IMR-90 (cell line): ENCODE data around the gene MAP4K1. TPM values are rescaled to one million over a fixed set of nuclear protein-coding genes. Genes with fewer than 3 reads are reported as not detected.

Source experiments
- ATAC-seq: fragments of 200-7000 bp; cut with Tn5 transposase; 2 replicates; pipeline ENCODE4 v1.9.1; 2020; ENCODE audit warnings: low read depth, mild to moderate bottlenecking, moderate library complexity
- BruUV-seq: library from RNA; stranded (reverse); fragments of 400-500 nt; replicated peaks from 2 replicates; lab custom pipeline; 2021; lab: Mats Ljungman, UMichigan
- CTCF ChIA-PET: fragments of 300-600 bp; formaldehyde crosslinking; extraction: SDS; loops from one replicate; lab custom pipeline; 2021; ENCODE audit warnings: antibody characterized with exemption; lab: Yijun Ruan, JAX
- POLR2A ChIA-PET: fragments of 300-600 bp; sonication (Branson Sonifier 250); formaldehyde crosslinking; loops from one replicate; lab custom pipeline; 2022; ENCODE audit warnings: antibody characterized with exemption; ENCODE audit not compliant: unreplicated experiment; lab: Charles Lee
- DNase-seq: peaks from one replicate; pipeline ENCODE4 v3.0.0; 2013
- H2AFZ ChIP-seq: replicated peaks from 2 replicates; pipeline ENCODE3; 2013; ENCODE audit warnings: low read length, mild to moderate bottlenecking; ENCODE audit not compliant: poor library complexity
- H2AK5ac ChIP-seq: 2 replicates; pipeline ENCODE4 v1.6.1; 2013; ENCODE audit warnings: low read depth, low read length, inconsistent platforms
- H2AK9ac ChIP-seq: replicated peaks from 2 replicates; pipeline ENCODE3; 2013; ENCODE audit warnings: mild to moderate bottlenecking, low read depth, low read length, moderate library complexity; ENCODE audit not compliant: poor library complexity
- H2BK120ac ChIP-seq: 2 replicates; pipeline ENCODE4 v1.6.1; 2013; ENCODE audit warnings: low read depth, low read length, inconsistent platforms
- H2BK15ac ChIP-seq: 3 replicates; pipeline ENCODE4 v1.6.1; 2013; ENCODE audit warnings: low read depth, low read length, inconsistent platforms
- H2BK20ac ChIP-seq: 2 replicates; pipeline ENCODE4 v1.6.1; 2013; ENCODE audit warnings: low read depth, mild to moderate bottlenecking, inconsistent platforms, low read length, moderate library complexity
- H2BK5ac ChIP-seq: 2 replicates; pipeline ENCODE4 v1.6.1; 2013; ENCODE audit warnings: mild to moderate bottlenecking, low read depth, low read length, inconsistent platforms; ENCODE audit not compliant: poor library complexity, severe bottlenecking
- H3K14ac ChIP-seq: replicated peaks from 2 replicates; pipeline ENCODE4 v1.6.1; 2013; ENCODE audit warnings: low read depth, low read length, inconsistent platforms
- H3K18ac ChIP-seq: 2 replicates; pipeline ENCODE4 v1.6.1; 2013; ENCODE audit warnings: low read depth, low read length, control low read depth
- H3K23ac ChIP-seq: 2 replicates; pipeline ENCODE4 v1.6.1; 2013; ENCODE audit warnings: low read depth, low read length, inconsistent platforms
- H3K27ac ChIP-seq: 2 replicates; pipeline ENCODE4 v1.5.1; 2013; ENCODE audit warnings: mild to moderate bottlenecking, control low read depth, low read length; ENCODE audit not compliant: insufficient read depth
- H3K27me3 ChIP-seq: 2 replicates; pipeline ENCODE4 v1.6.1; 2013; ENCODE audit warnings: low read length; ENCODE audit not compliant: control insufficient read depth, insufficient read depth
- H3K36me3 ChIP-seq: 2 replicates; pipeline ENCODE4 v1.6.1; 2013; ENCODE audit warnings: low read length, mixed read lengths; ENCODE audit not compliant: control insufficient read depth, insufficient read depth
- H3K4ac ChIP-seq: 2 replicates; pipeline ENCODE4 v1.6.1; 2013; ENCODE audit warnings: low read depth, low read length, inconsistent platforms
- H3K4me1 ChIP-seq: 2 replicates; pipeline ENCODE4 v1.6.1; 2013; ENCODE audit warnings: low read length, mixed read lengths; ENCODE audit not compliant: control insufficient read depth, insufficient read depth
- H3K4me2 ChIP-seq: 2 replicates; pipeline ENCODE4 v1.6.1; 2013; ENCODE audit warnings: low read depth, mild to moderate bottlenecking, control low read depth, low read length, moderate library complexity
- H3K4me3 ChIP-seq: 2 replicates; pipeline ENCODE4 v1.5.1; 2013; ENCODE audit warnings: low read depth, mild to moderate bottlenecking, control low read depth, low read length, moderate library complexity; ENCODE audit not compliant: insufficient read depth
- H3K56ac ChIP-seq: 2 replicates; pipeline ENCODE4 v1.6.1; 2013; ENCODE audit warnings: low read length, inconsistent platforms; ENCODE audit not compliant: insufficient read depth; ENCODE audit errors: extremely low read depth
- H3K79me1 ChIP-seq, 2 experiments: 2 replicates each; pipeline ENCODE4 v1.6.1; 2013; ENCODE audit warnings: low read length in 2 of 2, inconsistent platforms in 1 of 2, low read depth in 1 of 2
- H3K9ac ChIP-seq: 2 replicates; pipeline ENCODE4 v1.6.1; 2013; ENCODE audit warnings: low read depth, low read length, control low read depth
- H3K9me1 ChIP-seq: 2 replicates; pipeline ENCODE4 v1.6.1; 2013; ENCODE audit warnings: low read length, inconsistent platforms; ENCODE audit not compliant: insufficient read depth
- H3K9me3 ChIP-seq: 2 replicates; pipeline ENCODE4 v1.6.1; 2013; ENCODE audit warnings: low read length; ENCODE audit not compliant: control insufficient read depth, insufficient read depth
- H4K20me1 ChIP-seq: 2 replicates; pipeline ENCODE4 v1.6.1; 2013; ENCODE audit warnings: low read length, inconsistent platforms; ENCODE audit not compliant: insufficient read depth
- H4K5ac ChIP-seq: 2 replicates; pipeline ENCODE4 v1.6.1; 2013; ENCODE audit warnings: mild to moderate bottlenecking, low read depth, low read length, control low read depth
- H4K8ac ChIP-seq, 2 experiments: 2 replicates each; pipeline ENCODE4 v1.6.1; 2013; ENCODE audit warnings: low read depth in 2 of 2, low read length in 2 of 2, control low read depth in 1 of 2, inconsistent platforms in 1 of 2
- H4K91ac ChIP-seq: 2 replicates; pipeline ENCODE4 v1.6.1; 2013; ENCODE audit warnings: low read depth, low read length, inconsistent platforms; ENCODE audit not compliant: insufficient read depth
- BHLHE40 ChIP-seq: fragments of 150-350 bp; IDR thresholded peaks from 2 replicates; pipeline ENCODE4 v1.6.1; 2016; ENCODE audit warnings: mild to moderate bottlenecking, low read depth, low read length
- CTCF ChIP-seq: conservative IDR thresholded peaks from 2 replicates; pipeline ENCODE4 v1.5.1; 2012; ENCODE audit warnings: mild to moderate bottlenecking, low read depth, low read length, improper control_type of control experiment
- FOS ChIP-seq: fragments of 150-350 bp; IDR thresholded peaks from 2 replicates; pipeline ENCODE4 v1.6.1; 2016; ENCODE audit warnings: low read depth, low read length
- MAFK ChIP-seq: IDR thresholded peaks from 2 replicates; pipeline ENCODE4 v1.6.1; 2012; ENCODE audit warnings: low read depth, low read length, improper control_type of control experiment
- MAZ ChIP-seq: IDR thresholded peaks from 2 replicates; pipeline ENCODE4 v1.6.1; 2012; ENCODE audit warnings: low read depth, mild to moderate bottlenecking, low read length, improper control_type of control experiment, moderate library complexity, borderline replicate concordance
- MXI1 ChIP-seq: IDR thresholded peaks from 2 replicates; pipeline ENCODE4 v1.6.1; 2012; ENCODE audit warnings: low read depth, mild to moderate bottlenecking, low read length, moderate library complexity, borderline replicate concordance
- NFE2L2 ChIP-seq: fragments of 150-350 bp; IDR thresholded peaks from 2 replicates; pipeline ENCODE4 v1.6.1; 2016; ENCODE audit warnings: low read depth, mild to moderate bottlenecking, low read length
- RFX5 ChIP-seq: IDR thresholded peaks from 2 replicates; pipeline ENCODE4 v1.8.0; 2012; ENCODE audit warnings: low read depth, mild to moderate bottlenecking, low read length, moderate library complexity
- SMC3 ChIP-seq: fragments of 150-350 bp; IDR thresholded peaks from 2 replicates; pipeline ENCODE4 v1.6.1; 2016; ENCODE audit warnings: low read depth, mild to moderate bottlenecking, antibody characterized with exemption, low read length, moderate library complexity
- USF2 ChIP-seq: fragments of 150-350 bp; IDR thresholded peaks from 2 replicates; pipeline ENCODE4 v1.6.1; 2017; ENCODE audit warnings: mild to moderate bottlenecking, antibody characterized with exemption, low read length, low read depth
- WGBS, 2 experiments: methylation state at CpG; one replicate each; pipeline versions ENCODE4 v1.1.5 to v1.1.7; 2013; ENCODE audit warnings: missing lambda C conversion rate in 2 of 2; ENCODE audit not compliant: insufficient read length in 1 of 2; ENCODE audit errors: extremely low coverage in 2 of 2; 5-methylcytosine and 5-hydroxymethylcytosine counted together
- dilution Hi-C: fragments of 300-500 bp; cut with HindIII; formaldehyde crosslinking; loops from one replicate; pipeline ENCODE4 v1.14.3; 2018; ENCODE audit warnings: low sequenced_read_pairs; ENCODE audit not compliant: unreplicated experiment
- in situ Hi-C: fragments of 300-500 bp; cut with MboI; formaldehyde crosslinking; loops from 3 replicates; pipeline ENCODE4 v1.14.3; 2019; ENCODE audit warnings: low sequenced_read_pairs, inconsistent platforms, mixed read lengths
- intact Hi-C: fragments of 100-400 bp; cut with micrococcal nuclease; formaldehyde crosslinking; loops from 2 replicates; pipeline ENCODE4 v1.10.0; 2022
- polyA plus RNA-seq, 3 experiments: library from polyadenylated mRNA; depleted of rRNA; stranded (reverse); fragments of >200 nt; gene quantifications; 2 replicates each; pipeline ENCODE4 v1.2.3, GENCODE V29; 2012; ENCODE audit warnings: low replicate concordance in 1 of 3
- total RNA-seq: library from RNA; depleted of rRNA; stranded (reverse); fragments of >200 nt; gene quantifications from 2 replicates; pipeline ENCODE4 v1.2.3, GENCODE V29; 2012

Gene MAP4K1
- total and polyA plus RNA-seq, 2 of the 4 experiments (the other 2 are of a cell fraction), result 0.22 TPM; not detected in 1

DNA sequence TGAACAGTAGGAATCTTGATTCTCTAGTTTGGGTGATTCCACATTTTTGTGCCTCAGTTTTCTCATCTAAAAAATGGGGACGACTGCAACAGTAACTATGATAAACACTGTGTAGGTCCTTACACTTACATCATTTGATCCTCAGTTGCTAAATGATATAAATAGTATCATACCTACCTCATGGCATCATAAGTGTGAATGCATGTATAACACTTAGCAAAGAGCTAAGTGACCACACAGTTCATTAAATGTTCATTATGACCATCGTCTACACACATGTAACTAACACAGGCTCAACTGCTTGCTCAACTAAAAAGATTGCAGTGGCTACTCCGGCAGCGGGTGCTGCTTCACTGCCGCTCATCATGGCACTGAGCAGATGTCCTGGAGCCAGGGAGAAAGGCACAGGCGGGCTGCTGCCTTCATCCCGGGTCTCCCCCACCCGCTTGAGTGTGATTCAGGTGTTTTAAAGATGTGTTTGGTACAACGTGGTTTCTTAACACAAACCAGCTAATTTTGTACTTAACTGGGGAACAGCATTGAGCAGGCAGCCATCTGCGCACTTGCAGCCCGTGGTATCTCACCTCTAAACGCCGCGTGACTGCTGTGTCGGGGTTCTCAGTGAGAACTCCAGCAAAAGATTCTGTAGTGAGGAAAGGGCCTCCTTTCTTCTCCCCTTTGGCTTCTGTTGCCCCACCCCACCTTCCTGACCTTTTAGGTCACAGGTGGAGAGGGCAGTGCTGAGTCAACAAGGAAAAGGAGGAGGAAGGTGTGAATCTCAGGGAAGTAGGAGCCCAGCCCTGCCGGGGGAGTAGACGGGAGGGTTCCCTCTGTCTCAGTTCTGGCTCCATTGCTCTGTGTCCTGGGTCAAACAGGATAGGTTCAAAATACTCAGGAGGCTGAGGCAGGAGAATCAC, 18.0 kb upstream of the MAP4K1 start (continued):
- TF ChIP-seq MAZ, result no peak
- TF ChIP-seq MAFK, result no peak

DNA sequence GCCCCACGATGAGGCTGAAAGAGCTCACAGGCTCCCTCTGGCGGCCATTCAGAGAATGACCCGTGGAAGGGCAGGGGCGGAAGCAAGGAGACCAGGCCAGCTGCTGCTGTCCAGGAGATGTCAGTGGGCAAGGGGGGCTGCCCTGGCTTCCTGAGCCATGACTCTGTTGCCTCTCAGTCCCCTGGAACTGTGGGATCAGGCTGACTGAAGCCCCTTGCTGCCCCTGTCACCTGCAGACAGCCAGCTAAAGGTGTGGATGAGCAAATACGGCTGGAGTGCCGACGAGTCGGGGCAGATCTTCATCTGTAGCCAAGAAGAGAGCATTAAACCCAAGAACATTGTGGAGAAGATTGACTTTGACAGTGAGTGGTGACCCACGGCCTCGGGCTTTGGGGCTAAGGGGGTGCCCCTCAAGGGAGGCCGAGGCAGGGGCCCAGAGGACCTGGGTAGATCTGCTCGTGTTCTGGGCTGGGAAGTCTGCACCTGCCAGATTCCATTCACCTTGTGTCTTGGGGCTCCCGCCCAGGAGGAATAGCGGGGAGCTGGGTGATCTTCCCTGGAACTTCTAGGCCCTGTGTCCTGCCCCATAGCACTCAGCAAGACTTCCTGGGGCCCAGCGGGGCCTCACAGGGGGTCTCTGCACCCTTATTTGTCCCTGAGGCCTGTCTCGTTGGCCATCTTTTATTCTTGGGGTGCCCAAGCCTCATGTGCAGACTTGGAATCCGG, 17.2 kb upstream of the MAP4K1 start:
- CTCF ChIA-PET, result interaction anchor here (0.5 to 1.6 kb wide), 12 partner anchors 10 to 293 kb away, joined by 3 to 5 read pairs (median 3); partner anchors contain the start of genes ACTN4 and FAM98C
- Histone ChIP-seq H3K4me1 (no peaks in the 10 kb centered on the region), H3K27me3 (no peaks in the 10 kb centered on the region), H3K4ac (no peak overlapping the region), H3K14ac (no peak overlapping the region), H2AFZ (peak overlapping the region; percentile 19), H3K9me1 (0 out of 2 replicates have a peak, but pooled peaks cover 3% of the 10 kb centered on the region), H4K91ac (no peak overlapping the region; the same call in 1 of the 2 replicates), H3K56ac (no peak overlapping the region), H2BK120ac (no peak overlapping the region), H2BK5ac (no peak overlapping the region), H3K9me3 (no peaks in the 10 kb centered on the region), H2AK5ac (no peak overlapping the region; the same call in 1 of the 2 replicates), H3K27ac (no peak overlapping the region), H3K18ac (no peak overlapping the region), H2AK9ac (peak overlapping the region; percentile 82), H4K5ac (no peak overlapping the region), H4K20me1 (peaks cover 2% of the 10 kb centered on the region; the same call in 1 of the 2 replicates), H4K8ac (no peak overlapping the region), H3K4me2 (no peak overlapping the region), H2BK15ac (no peak overlapping the region), H3K4me3 (no peak overlapping the region), H3K23ac (no peak overlapping the region), H3K36me3 (peaks cover 19% of the 10 kb centered on the region), H3K9ac (no peak overlapping the region), H2BK20ac (no peak overlapping the region), H3K79me1 (peaks cover 19 to 33% of the 10 kb centered on the region in 2 experiments)
- dilution Hi-C loops (no loop called here), intact Hi-C loops (loop anchor here (1.0 to 10.0 kb wide), 4 partner anchors 91 to 400 kb away; partner anchors contain the start of gene FAM98C), in situ Hi-C loops (loop anchor here (25.0 kb wide), 1 partner anchor 398 kb away; no protein-coding TSS in a partner anchor)
- 85% methylated on average over 8 of the region's 17 CpGs; no CpG with 5 or more reads in 1 of the 2 experiments for WGBS, 2 experiments
- DNase-seq, result peak; percentile 54
- ATAC-seq, result peak; percentile 85
- BruUV-seq, result no TSS peak
- POLR2A ChIA-PET, result no interaction called here
- TF ChIP-seq MAZ, result peak; percentile 35; the same call in 1 of the 2 replicates
- no peak for TF ChIP-seq NFE2L2
- TF ChIP-seq CTCF, result peak; percentile 79
- TF ChIP-seq SMC3, result peak; percentile 82
- TF ChIP-seq BHLHE40, result no peak
- TF ChIP-seq RFX5, result no peak
- TF ChIP-seq MXI1, result no peak
- no peak for TF ChIP-seq USF2
- no peak for TF ChIP-seq FOS
